GM18909 (cell line): ENCODE measurements around the gene SLC6A19.

Source experiments
- ATAC-seq: cut with Tn5 transposase; IDR thresholded peaks from one replicate; pipeline ENCODE4 v1.9.1; 2021; ENCODE audit warnings: mild to moderate bottlenecking; ENCODE audit not compliant: unreplicated experiment, poor library complexity

Gene SLC6A19

DNA sequence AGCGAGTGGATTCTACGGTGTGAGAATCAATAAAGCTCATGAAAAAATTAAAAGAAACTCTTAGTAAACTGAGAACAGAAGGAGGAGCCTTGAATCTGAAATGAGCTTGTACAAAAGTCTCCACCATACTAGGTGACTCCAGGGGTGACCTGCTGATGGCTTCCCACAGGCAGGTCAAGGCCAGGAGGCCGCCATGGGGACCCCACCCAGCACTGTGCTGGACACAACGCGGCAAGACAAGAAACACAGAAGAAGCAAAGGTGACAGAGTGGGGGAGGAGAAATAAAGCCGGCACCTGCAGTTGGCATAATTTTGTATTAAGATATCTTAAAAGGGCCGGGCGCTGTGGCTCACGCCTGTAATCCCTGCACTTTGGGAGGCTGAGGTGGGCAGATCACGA is 12.1 kb upstream of the SLC6A19 start:
- ATAC-seq, result no peak

DNA sequence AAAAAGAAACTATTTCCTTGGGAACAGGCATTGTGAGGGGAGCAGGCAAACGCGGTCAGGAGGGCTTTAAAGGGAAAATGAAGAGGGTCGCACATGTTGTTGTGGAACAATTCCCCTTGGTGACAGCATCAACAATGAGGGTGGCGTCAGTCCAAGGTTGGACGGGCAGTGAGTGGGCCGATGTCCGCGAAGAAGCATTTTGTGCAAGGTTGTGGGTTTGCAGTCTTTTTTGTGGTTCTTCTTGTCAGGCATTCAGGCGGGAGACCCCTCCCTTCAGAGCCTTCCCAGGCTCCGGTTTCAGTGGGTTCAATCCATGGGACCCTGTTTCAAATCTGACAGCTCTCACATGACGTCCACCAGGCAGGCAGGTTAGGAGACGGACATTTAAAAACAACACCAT is 11.1 kb upstream of the SLC6A19 start:
- no peak for ATAC-seq

DNA sequence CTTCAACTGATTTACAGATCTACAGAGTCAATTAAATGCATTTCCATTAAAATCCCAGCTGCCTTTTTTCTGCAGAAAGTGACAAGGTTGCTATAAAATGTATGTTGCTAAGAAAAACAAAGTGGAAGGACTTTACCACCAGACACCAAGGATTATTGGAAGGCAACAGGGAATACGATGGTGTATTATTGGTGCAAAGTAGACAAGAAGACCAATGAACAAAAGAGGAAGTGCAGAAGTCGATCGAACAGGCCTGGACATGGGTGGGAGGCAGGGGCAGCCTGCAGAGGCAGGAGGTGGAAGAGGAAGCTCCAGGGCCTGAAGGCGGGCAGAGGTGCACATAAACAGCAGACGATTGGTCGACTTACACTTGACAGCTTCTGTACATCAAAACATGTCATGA is 10.6 kb upstream of the SLC6A19 start:
- no peak for ATAC-seq

DNA sequence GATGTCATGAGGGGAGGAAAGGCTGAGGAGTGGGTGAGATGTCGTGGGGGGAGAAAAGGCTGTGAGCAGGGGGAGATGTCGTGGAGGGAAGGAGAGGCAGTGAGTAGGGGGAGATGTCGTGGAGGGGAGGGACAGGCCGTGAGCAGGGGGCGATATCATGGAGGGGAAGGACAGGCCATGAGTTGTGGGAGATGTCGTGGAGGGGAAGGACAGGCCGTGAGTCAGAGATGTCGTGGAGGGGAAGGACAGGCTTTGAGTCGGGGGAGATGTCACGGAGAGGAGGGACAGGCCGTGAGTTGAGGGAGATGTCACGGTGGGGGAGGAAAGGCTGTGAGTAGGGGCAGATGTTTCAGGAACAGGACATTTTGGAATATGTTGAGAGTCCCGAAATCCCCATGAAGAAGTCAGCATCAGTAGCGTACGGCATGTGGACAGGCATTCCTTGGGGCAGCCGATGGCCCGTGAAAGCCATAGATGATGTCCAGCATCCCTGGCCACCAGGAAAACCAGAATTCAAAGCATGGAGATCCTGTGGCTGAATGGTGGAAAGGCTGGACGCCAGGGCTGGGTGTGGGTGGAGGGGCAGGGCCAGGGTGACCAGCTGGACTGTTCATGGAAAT is 8.3 kb upstream of the SLC6A19 start:
- no peak for ATAC-seq

DNA sequence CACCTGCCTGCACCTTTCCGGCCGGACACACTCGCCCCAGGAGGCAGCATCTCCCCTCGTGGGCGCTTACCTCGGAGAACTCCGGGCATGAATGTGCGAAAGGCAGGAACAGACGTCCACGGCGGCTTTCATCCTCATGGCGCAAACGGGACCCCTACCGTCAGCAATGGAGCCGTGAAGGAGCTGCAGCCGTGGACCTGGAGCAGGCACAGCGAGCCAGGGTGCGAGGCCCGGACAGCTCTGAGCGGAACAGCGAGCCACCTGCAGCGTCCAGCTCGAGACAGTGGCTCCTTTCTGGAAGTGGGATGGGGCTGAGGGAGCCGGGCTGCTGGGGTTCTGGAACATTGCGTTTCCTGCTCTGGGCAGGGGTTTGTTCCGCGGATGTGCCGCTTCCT is 7.8 kb upstream of the SLC6A19 start:
- ATAC-seq, result no peak

DNA sequence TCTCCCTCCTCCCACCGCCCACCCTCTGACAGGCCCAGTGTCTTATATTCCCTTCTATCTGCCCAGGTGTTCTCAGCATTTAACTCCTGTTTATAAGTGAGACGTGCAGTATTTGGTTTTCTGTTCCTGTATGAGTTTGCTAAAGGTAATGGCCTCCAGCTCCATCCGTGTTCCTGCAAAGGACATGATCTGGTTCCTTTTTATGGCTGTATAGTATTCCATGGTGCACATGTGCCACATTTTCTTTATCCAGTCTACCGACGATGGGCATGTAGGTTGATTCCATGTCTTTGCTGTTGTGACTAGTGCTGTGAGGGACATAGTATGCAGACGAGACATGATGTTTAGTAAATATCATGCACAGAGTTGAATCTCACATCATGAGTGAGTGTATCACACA is 7.0 kb upstream of the SLC6A19 start:
- no peak for ATAC-seq

DNA sequence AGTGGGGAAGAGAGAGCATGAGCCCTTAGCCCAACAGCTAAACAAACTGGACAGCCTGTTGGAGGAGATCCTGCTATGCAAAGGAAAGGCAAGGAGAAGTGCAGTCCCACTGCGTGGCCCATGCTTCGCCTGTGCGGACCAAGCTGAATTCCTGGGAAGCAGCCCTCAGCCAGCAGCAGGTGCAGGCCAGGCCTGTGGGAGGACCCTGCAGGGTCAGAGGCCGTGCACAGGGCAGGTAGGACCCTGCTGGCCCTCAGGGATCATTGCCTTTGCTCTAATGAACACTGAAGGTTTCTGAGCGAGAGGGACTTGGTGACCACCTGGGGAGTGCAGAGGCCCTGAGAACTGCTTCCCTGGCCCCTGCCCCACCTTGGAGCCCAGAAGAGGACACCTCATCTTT is 6.0 kb upstream of the SLC6A19 start:
- ATAC-seq, result no peak

DNA sequence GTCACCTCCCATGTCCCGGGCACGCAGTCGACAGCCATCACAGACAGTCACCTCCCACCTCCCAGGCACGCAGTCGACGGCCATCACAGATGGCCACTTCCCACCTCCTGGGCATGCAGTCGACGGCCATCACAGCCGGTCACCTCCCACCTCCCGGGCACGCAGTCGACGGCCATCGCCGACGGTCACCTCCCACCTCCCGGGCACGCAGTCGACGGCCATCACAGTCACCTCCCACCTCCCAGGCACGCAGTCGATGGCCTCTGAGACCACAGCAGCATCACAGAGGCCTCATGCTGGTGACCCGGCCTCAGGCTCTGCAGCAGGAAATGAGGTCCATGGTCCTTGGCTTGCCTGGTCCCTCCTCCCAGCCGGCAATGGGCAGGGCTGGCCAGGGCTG is 5.5 kb upstream of the SLC6A19 start:
- no peak for ATAC-seq

DNA sequence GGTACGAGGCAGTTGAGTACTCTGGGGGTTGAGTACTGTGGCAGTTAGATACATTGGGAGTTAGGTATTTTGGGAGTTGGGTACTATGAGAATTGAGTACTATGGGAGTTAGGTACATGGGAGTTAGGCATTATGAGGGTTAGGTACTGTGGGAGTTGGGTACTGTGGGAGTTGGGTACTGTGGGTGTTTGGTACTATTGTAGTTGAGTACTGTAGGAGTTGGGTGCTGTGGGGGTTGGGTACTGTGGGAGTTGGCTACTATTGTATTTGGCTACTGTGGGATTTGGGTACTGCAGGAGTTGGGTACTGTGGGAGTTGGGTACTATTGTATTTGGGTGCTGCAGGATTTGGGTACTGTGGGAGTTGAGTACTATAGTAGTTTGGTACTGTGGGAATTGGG is 4.8 kb upstream of the SLC6A19 start:
- no peak for ATAC-seq

DNA sequence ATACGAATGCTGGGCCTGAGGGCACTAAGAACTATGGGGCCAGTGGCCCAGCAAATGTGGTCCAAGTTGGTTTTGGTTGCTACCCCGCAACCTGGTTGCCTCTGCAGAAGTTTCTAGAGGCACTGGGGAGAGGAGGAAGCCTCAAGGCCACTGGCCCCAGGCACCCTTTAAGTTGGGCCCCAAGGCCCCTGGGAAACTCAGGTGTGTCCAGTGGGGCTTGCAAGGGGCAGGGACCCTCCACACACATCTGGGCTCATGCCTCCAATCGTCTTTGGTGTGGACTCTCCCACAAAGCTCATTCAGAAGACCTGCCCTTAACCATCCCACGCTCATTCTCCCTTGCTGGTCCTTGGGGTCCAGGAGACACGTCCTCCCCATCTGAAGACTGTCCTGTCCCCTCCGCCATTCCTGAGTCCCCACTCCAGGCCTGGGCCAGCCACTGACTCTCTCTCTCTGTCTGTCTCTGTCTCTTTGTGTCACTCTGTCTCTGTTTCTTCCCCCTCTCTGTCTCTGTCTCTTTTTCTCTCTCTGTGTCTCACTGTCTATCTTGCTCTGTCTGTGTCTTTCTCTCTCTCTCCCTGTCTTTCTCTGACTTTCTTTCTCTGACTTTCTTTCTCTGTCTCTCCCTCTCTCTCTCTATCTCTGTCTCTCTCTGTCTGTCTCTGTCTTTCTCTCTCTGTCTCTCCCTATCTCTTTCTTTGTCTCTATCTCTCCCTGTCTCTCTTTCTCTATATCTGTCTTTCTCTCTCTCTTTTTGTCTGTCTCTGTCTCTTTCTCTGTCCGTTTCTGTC is 3.3 kb upstream of the SLC6A19 start:
- ATAC-seq, result no peak

DNA sequence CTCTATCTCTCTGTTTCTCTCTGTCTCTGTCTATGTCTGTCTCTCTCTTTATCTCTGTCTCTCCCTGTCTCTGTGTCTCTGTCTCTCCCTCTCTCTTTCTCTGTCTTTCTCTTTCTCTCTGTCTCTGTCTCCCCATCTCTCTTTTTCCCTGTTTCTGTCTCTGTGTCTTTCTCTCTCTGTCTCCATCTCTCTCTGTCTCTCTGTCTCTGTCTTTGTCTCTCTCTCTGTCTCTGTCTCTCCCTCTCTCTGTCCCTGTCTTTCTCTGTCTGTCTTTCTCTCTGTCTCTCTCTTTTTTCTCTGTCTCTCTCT is 2.1 kb upstream of the SLC6A19 start:
- ATAC-seq, result no peak

DNA sequence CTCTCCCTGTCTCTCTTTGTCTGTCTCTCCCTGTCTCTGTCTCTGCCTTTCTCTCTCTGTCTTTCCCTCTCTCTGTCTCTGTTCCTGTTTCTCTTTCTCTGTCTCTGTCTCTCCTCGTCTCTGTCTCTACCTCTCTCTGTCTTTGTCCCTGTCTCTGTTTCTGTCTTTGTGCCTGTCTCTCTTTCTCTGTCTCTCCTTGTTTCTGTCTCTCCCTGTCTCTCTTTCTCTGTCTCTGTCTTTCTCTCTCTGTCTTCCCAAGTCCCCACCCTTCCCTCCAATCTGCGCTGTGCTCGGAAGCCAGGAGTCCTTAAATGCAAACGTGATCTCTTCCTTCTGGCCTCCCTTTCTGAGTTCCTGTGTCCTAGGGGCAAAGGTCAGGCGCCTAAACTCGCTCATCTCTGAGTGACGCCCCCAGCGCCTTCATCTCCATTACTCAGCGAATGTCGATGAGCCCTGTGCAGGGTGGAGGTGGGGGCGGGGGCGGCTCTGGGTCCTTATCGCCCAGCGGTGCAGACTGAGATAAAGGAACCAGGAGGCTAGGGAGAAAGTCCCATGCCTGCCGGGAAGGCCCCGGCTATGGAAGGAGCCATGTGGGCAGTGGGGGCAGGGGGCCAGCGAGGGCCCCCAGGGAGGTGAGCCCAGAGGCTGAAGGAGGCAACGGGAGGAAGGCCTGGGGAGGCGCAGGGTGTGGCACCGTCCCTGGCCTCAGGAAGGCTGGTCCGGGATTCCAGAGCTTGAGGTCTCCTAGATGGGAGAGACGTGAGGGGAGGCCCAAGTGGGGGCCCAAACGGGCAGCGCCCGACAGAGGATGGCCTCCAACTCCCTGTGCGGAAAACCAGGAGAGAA is 1.5 kb upstream of the SLC6A19 start:
- no peak for ATAC-seq

DNA sequence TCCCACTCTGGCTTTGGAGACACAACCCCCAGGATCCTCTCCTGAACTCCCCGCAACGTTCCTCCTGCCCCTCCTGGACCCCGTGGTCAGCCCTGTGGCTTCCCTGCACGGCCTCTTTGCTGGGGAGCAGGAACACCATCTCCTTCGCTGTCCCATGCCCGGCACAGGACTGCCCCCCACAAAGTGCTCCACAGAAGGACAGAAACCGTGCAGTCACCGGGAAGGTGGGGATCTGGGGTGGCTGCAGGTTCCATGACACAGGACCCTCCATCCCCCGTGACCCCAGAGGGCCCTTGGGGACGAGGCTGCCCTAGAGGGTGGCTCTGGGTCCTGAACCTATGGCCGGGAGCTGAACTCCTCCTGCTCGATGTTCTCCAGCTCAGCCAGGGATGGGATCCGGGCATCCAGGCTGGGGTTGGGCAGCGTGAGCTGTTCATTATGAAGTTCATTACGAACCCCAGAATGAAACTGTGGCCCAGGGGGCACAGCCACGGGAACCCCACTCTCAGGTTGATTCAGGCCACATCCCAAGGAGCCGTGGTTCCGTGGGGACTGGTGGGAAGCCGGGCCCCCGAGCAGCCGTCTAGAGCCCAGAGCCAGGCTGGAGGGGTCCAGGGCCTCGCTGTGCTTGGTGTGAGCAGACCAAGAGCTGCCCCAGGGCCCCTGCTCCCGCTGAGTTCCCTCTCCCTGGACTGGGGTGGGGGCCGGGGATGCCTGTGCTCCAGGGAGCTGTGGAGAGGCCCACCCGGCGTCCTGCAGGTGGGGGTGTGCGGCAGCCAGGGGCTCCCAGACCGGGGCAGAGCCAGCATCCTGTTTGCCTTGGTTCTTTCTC is 684 bp upstream of the SLC6A19 start:
- ATAC-seq, result no peak

DNA sequence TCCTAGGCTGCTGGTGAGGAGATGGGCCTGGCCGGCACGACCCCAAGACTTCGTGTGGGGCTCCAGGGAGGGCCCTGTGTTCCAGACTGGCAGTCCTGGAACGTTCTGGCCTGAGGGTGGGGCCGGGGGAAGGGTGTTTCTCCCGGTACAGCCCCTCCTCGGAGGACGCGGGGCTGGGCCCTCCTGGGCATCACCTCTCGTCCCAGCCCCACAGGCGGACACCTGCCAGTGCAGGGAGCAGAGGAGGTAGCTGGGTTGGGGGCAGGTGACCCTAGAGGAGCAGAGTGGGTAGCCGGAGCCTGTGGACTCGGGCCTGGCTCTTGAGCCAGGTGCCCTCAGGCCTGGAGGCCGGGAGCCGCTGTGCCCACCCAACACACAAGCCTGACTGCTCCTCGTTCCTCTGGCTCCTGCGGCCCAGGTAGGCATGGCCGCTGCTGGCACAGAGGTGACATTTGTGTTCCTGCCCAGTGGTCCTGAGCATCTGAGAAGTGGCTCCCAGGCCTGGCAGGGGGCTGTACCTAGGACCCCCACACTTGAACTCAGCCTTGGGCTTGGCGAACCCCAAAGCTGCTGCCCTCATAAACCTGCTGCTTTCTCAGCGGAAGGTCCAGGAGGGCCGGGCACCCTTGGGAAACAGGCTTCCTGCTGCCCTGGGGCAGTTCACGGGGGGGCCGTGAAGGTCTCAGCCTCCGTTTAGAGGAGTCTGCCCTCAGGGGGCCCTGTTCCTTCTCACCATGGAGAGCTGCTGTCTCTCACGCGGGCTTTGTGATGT is 817 bp downstream of the SLC6A19 start:
- no peak for ATAC-seq

DNA sequence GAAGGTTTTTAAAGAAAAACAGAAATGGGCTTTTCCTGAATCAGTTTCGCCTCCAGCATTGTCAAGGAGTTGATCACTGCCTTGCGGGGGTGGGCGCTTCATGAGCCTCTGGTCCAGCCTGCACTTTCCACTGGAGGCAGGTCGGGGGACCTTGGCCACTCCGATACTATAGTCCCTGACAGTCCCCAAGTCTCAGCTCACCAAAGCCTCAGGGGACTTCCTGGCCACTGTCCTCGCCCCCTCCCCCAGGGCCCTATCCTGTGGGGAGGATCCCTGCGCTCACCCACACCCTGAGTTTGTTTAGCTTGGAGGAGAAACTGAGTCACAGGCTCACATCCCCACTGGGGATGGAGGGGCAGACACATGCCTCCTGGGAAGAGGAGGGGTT is 1.4 kb downstream of the SLC6A19 start:
- no peak for ATAC-seq

DNA sequence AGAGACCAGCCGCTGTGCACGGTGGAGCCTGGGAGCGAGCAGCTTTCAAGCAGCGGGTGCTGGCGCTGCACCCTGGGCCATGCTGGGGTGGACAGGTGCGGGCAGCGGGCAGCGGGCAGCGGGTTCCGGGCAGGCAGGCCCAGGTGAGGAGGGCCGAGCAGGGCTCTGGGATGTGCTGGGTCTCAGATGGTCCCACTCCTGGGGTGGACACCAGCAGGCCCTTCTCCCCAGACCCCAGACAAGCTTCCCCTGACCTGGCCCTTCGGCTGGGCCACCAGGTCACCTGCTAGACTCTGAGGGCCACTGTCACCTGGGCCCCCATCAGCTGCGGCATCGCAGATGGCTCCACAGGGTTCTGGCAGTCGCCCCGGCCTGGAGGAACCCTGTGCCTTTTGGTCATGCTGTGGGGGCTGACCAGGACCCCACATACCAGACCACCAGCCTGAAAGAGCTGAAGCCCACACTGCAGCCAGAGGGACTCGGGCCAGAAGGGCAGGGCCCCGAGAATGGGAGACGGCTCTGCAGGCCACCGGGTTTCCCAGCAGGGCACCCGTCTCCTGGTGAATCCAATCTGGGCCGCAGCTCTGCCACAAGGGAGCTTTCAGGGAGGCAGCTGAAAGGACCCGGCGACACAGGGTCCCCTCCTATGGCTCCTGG is 2.0 kb downstream of the SLC6A19 start:
- no peak for ATAC-seq

DNA sequence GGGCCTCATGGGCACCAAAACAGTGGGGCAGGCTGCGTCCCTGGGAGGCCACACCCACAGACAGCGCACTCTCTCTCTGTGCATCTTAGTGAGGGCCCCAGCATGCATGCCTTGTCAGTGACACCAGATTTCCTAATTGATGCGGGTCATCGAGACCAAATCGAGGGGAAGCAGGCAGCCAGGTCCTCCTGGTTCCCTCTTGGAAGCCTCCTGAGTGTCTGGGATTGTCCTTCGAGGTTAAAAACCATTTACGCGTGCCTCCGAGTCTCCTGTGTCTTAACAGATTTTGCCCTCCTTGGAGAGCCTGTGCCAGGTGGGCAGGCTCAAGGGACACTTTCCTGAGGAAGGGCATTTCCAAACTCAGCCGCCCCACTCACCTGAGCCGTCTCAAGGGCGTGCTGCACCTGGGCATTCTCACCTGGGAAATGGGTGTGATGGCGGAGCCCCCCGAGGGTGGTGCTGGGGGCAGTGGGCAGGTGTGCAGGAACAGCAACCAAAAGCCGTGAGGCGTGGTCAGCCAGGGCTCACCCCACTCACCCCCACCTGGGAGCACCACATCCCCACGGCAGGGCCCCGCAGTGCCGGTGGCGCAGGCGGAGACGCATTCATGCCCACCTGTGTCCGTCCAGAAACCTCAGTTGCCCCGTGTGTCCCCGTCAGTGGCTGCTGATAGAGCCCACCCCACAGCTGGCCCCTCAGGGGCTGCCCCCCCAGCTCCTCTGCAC is 2.7 kb downstream of the SLC6A19 start:
- no peak for ATAC-seq

DNA sequence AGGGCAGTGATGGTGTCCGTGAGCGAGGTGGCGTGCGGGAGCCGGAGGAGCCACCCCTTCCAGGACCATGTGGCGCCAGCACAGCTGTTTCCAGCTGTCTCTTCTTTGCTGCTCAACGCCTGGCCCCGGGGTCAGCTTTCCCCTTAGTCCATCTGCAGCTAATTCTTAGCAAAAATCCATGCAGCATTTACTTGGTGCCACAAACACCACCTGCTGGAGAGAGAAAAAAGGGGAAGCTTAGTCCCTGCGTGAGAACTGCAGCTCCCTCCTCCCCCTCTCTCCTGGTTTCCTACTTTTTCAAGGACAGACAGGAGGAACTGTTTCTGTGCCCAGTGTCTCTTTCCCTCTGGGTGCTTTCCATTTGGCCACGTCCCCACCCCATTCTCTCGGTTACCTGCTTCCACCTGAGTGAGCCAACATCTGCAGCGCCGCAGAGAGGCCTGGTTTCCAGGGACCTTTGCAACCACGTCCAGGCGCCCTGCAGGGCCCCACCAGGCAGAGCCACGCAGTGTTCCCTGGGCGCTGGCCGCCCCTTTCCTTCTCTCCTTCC is 3.4 kb downstream of the SLC6A19 start:
- no peak for ATAC-seq
